ENCODE data around the gene RGS17. TPM values are rescaled to one million over a fixed set of nuclear protein-coding genes. Genes with fewer than 3 reads are reported as not detected.
A peak's percentile ranks its signal among the peaks of the same experiment; 100 is the strongest.

The RGS17 gene
- total and polyA plus RNA-seq, 12 donors: 0.04 to 0.41 (median 0.17) TPM; not detected in 1

DNA sequence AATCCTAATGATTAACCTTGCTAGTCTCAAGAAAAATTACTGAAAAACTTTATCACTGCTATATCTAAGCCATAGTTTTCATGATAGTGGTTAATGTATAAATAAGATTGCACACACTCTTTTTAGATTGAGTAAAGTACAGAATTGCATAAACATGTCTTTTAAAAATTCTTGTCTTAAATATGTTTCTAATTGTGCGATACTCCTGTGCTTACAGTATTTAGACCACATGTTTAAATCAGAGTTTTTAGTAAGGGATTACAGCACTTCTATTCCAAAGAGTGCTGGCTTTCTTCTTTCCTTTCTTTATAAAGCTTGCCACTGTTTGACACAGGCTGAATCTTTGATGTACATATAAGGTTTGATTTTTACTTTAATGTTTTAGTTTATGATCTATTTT, 36.8 kb upstream of the RGS17 start:
- Histone ChIP-seq H3K27me3 (no peaks in the 10 kb centered on the region), H3K36me3 (no peaks in the 10 kb centered on the region), H3K4me3 (no peak overlapping the region), H3K4me1 (no peaks in the 10 kb centered on the region), H3K27ac (peak overlapping the region in 1 of 10 donors; percentile 45), H3K9me3 (no peaks in the 10 kb centered on the region)
- ATAC-seq: no peak
- TF ChIP-seq, protein P1, sequence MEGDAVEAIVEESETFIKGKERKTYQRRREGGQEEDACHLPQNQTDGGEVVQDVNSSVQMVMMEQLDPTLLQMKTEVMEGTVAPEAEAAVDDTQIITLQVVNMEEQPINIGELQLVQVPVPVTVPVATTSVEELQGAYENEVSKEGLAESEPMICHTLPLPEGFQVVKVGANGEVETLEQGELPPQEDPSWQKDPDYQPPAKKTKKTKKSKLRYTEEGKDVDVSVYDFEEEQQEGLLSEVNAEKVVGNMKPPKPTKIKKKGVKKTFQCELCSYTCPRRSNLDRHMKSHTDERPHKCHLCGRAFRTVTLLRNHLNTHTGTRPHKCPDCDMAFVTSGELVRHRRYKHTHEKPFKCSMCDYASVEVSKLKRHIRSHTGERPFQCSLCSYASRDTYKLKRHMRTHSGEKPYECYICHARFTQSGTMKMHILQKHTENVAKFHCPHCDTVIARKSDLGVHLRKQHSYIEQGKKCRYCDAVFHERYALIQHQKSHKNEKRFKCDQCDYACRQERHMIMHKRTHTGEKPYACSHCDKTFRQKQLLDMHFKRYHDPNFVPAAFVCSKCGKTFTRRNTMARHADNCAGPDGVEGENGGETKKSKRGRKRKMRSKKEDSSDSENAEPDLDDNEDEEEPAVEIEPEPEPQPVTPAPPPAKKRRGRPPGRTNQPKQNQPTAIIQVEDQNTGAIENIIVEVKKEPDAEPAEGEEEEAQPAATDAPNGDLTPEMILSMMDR (IDR thresholded peaks at IDR 0.05): no peak
- no peak for DNase-seq
- intact Hi-C loops (cut with DNase I): no loop called here
- 99 to 100% methylated on average over 1 of the region's 1 CpG for WGBS, 2 donors

DNA sequence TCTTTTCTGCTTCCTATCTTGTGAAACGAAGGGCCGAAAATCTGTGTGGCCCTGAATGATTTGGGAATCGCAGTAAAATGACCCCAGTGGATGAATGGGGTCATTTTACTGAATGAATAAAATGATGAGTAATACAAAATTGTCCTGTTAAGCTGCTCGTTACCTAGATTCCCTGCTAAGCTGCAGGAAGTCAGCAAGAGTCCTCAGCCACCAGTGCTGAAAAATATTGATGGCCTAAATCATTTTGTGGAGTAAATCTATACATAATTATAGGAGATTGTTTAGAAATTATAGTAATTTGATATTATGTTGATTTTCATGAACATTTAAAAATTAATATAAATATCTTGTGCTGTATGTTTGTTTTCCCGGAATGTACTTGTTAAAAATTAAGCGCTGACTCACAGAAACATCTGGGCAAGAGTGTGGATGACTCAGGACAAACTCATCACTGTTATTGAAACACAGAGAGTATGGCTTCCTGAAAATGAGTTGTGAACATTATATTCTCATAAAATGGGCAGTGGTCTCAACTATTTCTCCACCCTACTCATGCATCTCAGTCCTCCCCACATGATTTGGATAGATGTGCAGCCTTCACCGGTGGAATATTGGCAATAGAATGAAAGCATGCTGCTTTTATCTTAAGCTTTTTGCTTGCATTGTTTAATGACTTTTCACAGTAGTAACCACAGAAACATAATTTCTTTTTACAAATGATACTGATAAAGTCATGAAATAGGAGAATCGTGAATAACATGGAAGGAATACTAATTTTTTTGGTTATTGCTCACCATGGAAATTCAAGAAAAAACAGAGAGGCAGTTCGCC, 36.2 kb upstream of the RGS17 start:
- no peaks in the 10 kb centered on the region for H3K9me3 ChIP-seq
- H3K4me1 ChIP-seq: no peaks in the 10 kb centered on the region
- DNase-seq (no peak), ATAC-seq (no peak)
- no peak overlapping the region for H3K4me3 ChIP-seq
- WGBS, 2 donors: 70 to 74% methylated on average over 9 of the region's 9 CpGs
- peak overlapping the region in 1 of 10 donors; percentile 45 for H3K27ac ChIP-seq
- H3K36me3 ChIP-seq: no peaks in the 10 kb centered on the region
- H3K27me3 ChIP-seq: no peaks in the 10 kb centered on the region
- TF ChIP-seq, protein P1 (IDR thresholded peaks at IDR 0.05): no peak
- intact Hi-C loops (cut with DNase I): no loop called here

DNA sequence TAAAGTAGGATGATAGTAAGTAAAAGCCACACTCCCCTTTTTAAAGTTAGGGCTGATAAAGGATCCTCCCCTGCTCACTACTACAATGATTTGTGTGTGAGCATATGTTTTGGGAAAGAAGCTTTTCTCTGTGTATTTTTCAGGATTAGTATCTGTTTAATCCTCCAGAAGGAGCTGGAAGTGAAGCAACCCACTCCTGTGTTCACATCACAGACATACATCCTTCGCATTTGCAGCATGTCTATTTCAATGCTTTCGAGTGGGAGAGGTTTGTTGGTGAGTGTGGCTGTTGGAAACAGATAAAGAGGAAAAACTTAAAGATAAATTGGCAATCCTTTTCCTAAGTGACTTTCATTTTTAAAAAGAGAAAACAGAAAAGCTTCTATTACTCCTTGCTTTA, 31.6 kb upstream of the RGS17 start:
- intact Hi-C loops (cut with DNase I): no loop called here
- Histone ChIP-seq H3K9me3 (no peaks in the 10 kb centered on the region), H3K27ac (no peak overlapping the region), H3K27me3 (no peaks in the 10 kb centered on the region), H3K4me1 (no peaks in the 10 kb centered on the region), H3K4me3 (no peak overlapping the region), H3K36me3 (no peaks in the 10 kb centered on the region)
- TF ChIP-seq, protein P1 (IDR thresholded peaks at IDR 0.05): no peak
- no peak for ATAC-seq
- 49 to 54% methylated on average over 2 of the region's 2 CpGs for WGBS, 2 donors
- no peak for DNase-seq

GRCh38 chr6:153162172-153162571, 31.1 kb upstream of the RGS17 start:
- TF ChIP-seq, protein P1 (IDR thresholded peaks at IDR 0.05): no peak
- 73 to 78% methylated on average over 4 of the region's 4 CpGs for WGBS, 2 donors
- Histone ChIP-seq H3K4me3 (no peak overlapping the region), H3K36me3 (no peaks in the 10 kb centered on the region), H3K27ac (no peak overlapping the region), H3K27me3 (no peaks in the 10 kb centered on the region), H3K4me1 (no peaks in the 10 kb centered on the region), H3K9me3 (no peaks in the 10 kb centered on the region)
- DNase-seq: no peak
- intact Hi-C loops (cut with DNase I): no loop called here
- no peak for ATAC-seq
